H9 (cell line): ENCODE results near the gene RDH12. TPM values are rescaled to one million over a fixed set of nuclear protein-coding genes. Genes with fewer than 3 reads are reported as not detected.

ENCODE experiments used
- DNase-seq: peaks from one replicate; pipeline ENCODE4 v3.0.0-alpha.2; 2017
- H2AFZ ChIP-seq: one replicate; pipeline ENCODE4 v1.6.1; 2013; ENCODE audit warnings: mild to moderate bottlenecking, low read length, control low read depth, moderate library complexity
- H2AK5ac ChIP-seq: 2 replicates; pipeline ENCODE4 v1.6.1; 2013; ENCODE audit warnings: low read length, control low read depth, mixed read lengths; ENCODE audit not compliant: insufficient read length
- H2BK120ac ChIP-seq: one replicate; pipeline ENCODE4 v1.6.1; 2013; ENCODE audit warnings: low read depth, mild to moderate bottlenecking, low read length, control low read depth, inconsistent platforms; ENCODE audit not compliant: poor library complexity, severe bottlenecking
- H2BK12ac ChIP-seq: 2 replicates; pipeline ENCODE4 v1.6.1; 2013; ENCODE audit warnings: low read length, control low read depth, mixed read lengths, low read depth; ENCODE audit not compliant: insufficient read length
- H2BK15ac ChIP-seq: 2 replicates; pipeline ENCODE4 v1.6.1; 2013; ENCODE audit warnings: low read depth, low read length, control low read depth
- H2BK20ac ChIP-seq: one replicate; pipeline ENCODE4 v1.6.1; 2013; ENCODE audit warnings: low read depth, mild to moderate bottlenecking, low read length, control low read depth, inconsistent platforms; ENCODE audit not compliant: poor library complexity, severe bottlenecking
- H2BK5ac ChIP-seq: 2 replicates; pipeline ENCODE4 v1.6.1; 2013; ENCODE audit warnings: low read length, control low read depth, mixed read lengths; ENCODE audit not compliant: insufficient read length
- H3K14ac ChIP-seq: 2 replicates; pipeline ENCODE4 v1.6.1; 2013; ENCODE audit warnings: low read length, control low read depth; ENCODE audit not compliant: insufficient read depth
- H3K18ac ChIP-seq: 2 replicates; pipeline ENCODE4 v1.6.1; 2013; ENCODE audit warnings: low read depth, mild to moderate bottlenecking, mixed read lengths, low read length, control low read depth; ENCODE audit not compliant: insufficient read length
- H3K23ac ChIP-seq: 2 replicates; pipeline ENCODE4 v1.6.1; 2013; ENCODE audit warnings: low read length, control low read depth, mixed read lengths, low read depth; ENCODE audit not compliant: insufficient read length
- H3K23me2 ChIP-seq: 2 replicates; pipeline ENCODE4 v1.6.1; 2013; ENCODE audit warnings: low read depth, mild to moderate bottlenecking, mixed read lengths, low read length, control low read depth; ENCODE audit not compliant: insufficient read length, poor library complexity, severe bottlenecking
- H3K27ac ChIP-seq: 2 replicates; pipeline ENCODE4 v1.5.1; 2013; ENCODE audit warnings: low read length, control low read depth, mixed read lengths, low read depth; ENCODE audit not compliant: insufficient read length
- H3K27me3 ChIP-seq: 2 replicates; pipeline ENCODE4 v1.6.1; 2013; ENCODE audit warnings: low read length, control low read depth, inconsistent platforms; ENCODE audit not compliant: insufficient read depth
- H3K4ac ChIP-seq: 2 replicates; pipeline ENCODE4 v1.6.1; 2013; ENCODE audit warnings: low read depth, mild to moderate bottlenecking, control low read depth, inconsistent platforms, low read length, moderate library complexity
- H3K4me1 ChIP-seq: 2 replicates; pipeline ENCODE4 v1.6.1; 2013; ENCODE audit warnings: low read length, control low read depth, inconsistent platforms; ENCODE audit not compliant: insufficient read depth
- H3K4me2 ChIP-seq: 2 replicates; pipeline ENCODE4 v1.6.1; 2013; ENCODE audit warnings: low read length, control low read depth, mixed read lengths; ENCODE audit not compliant: insufficient read length, insufficient read depth
- H3K56ac ChIP-seq: 2 replicates; pipeline ENCODE4 v1.6.1; 2013; ENCODE audit warnings: low read depth, mild to moderate bottlenecking, mixed read lengths, low read length, control low read depth; ENCODE audit not compliant: insufficient read length
- H3K79me1 ChIP-seq: 2 replicates; pipeline ENCODE4 v1.6.1; 2013; ENCODE audit warnings: low read depth, mild to moderate bottlenecking, moderate library complexity, low read length, control low read depth, inconsistent platforms; ENCODE audit not compliant: insufficient read depth, poor library complexity, severe bottlenecking
- H3K79me2 ChIP-seq: 2 replicates; pipeline ENCODE4 v1.6.1; 2013; ENCODE audit warnings: low read length, control low read depth, inconsistent platforms; ENCODE audit not compliant: insufficient read depth
- H3K9ac ChIP-seq: 2 replicates; pipeline ENCODE4 v1.6.1; 2013; ENCODE audit warnings: low read length, control low read depth, mixed read lengths; ENCODE audit not compliant: insufficient read length; ENCODE audit errors: extremely low read depth
- H3K9me3 ChIP-seq: one replicate; pipeline ENCODE4 v1.6.1; 2013; ENCODE audit warnings: low read depth, low read length, inconsistent platforms; ENCODE audit not compliant: control insufficient read depth
- H3T11ph ChIP-seq: one replicate; pipeline ENCODE4 v1.6.1; 2013; ENCODE audit warnings: mild to moderate bottlenecking, low read length, control low read depth, inconsistent platforms
- H4K20me1 ChIP-seq: one replicate; pipeline ENCODE4 v1.6.1; 2013; ENCODE audit not compliant: control insufficient read depth, insufficient read length, insufficient read depth
- H4K5ac ChIP-seq: 2 replicates; pipeline ENCODE4 v1.6.1; 2013; ENCODE audit warnings: low read depth, mild to moderate bottlenecking, mixed read lengths, low read length, control low read depth; ENCODE audit not compliant: insufficient read length
- H4K8ac ChIP-seq: replicated peaks from 2 replicates; pipeline ENCODE4 v1.6.1; 2013; ENCODE audit warnings: low read length, control low read depth, mixed read lengths, low read depth; ENCODE audit not compliant: insufficient read length
- H4K91ac ChIP-seq: 2 replicates; pipeline ENCODE4 v1.6.1; 2013; ENCODE audit warnings: low read depth, mild to moderate bottlenecking, moderate library complexity, mixed read lengths, low read length, control low read depth; ENCODE audit not compliant: insufficient read length
- H3K27ac Mint-ChIP-seq, 3 experiments: 2 replicates in 2 of 3; 3 replicates in 1 of 3; pipeline ENCODE4 v1.8.0; 2020 to 2021; ENCODE audit warnings: mixed read lengths in 3 of 3, mild to moderate bottlenecking in 1 of 3, moderate library complexity in 1 of 3
- H3K27me3 Mint-ChIP-seq: 2 replicates; pipeline ENCODE4 v1.8.0; 2021; ENCODE audit warnings: low read depth, mild to moderate bottlenecking, moderate library complexity, mixed read lengths
- H3K36me3 Mint-ChIP-seq, 3 experiments: 2 replicates in 2 of 3; 3 replicates in 1 of 3; pipeline ENCODE4 v1.8.0; 2020 to 2021; ENCODE audit warnings: low read depth in 3 of 3, mixed read lengths in 3 of 3; ENCODE audit not compliant: insufficient read depth in 1 of 3
- H3K4me1 Mint-ChIP-seq, 2 experiments: 2 replicates each; pipeline ENCODE4 v1.8.0; 2020; ENCODE audit warnings: mixed read lengths in 2 of 2
- H3K4me3 Mint-ChIP-seq, 2 experiments: 2 replicates in 1 of 2; 3 replicates in 1 of 2; pipeline ENCODE4 v1.8.0; 2020 to 2021; ENCODE audit warnings: mild to moderate bottlenecking in 2 of 2, mixed read lengths in 2 of 2, moderate library complexity in 1 of 2
- H3K9me3 Mint-ChIP-seq, 2 experiments: 2 replicates in 1 of 2; 3 replicates in 1 of 2; pipeline ENCODE4 v1.8.0; 2020; ENCODE audit warnings: mild to moderate bottlenecking in 2 of 2, mixed read lengths in 2 of 2, moderate library complexity in 1 of 2
- WGBS: extraction: QIAGEN DNeasy Blood & Tissue Kit; methylation state at CpG from one replicate; pipeline ENCODE4 v1.1.7; 2013; ENCODE audit warnings: missing lambda C conversion rate, low lambda C conversion rate, mixed read lengths; ENCODE audit not compliant: insufficient read length; ENCODE audit errors: extremely low coverage; 5-methylcytosine and 5-hydroxymethylcytosine counted together
- total RNA-seq: library from RNA; stranded (reverse); gene quantifications from 2 replicates; pipeline ENCODE4 v1.2.1, GENCODE V29; 2021
- TF ChIP-seq, protein P1 (sequence below): fragments of 200-600 bp; sonication (generic); conservative IDR thresholded peaks from 3 replicates; pipeline ENCODE4 v1.8.0; 2021; ENCODE audit warnings: antibody characterized with exemption, mild to moderate bottlenecking

Gene RDH12
- total RNA-seq, 1 experiment from 2014 or later: 0.74 TPM

DNA sequence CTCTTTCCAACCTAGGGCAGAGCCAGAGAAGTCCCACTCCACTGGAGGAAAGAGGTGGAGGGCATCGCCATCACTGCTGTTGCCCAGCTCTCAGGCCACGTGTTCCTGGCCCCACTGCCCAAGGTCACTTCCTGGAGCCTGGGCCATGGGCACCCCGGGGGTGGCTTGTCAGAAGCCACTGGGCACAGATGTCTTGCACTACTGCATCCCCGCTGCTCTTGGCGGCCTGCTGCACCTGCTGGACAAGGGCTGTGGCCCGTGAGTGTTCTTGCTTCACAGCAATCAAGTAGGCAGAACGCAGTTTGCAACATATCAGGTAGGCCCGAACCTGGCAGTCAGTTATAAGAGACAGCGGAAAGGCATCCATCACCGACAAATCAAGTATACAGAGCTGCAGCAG lies 46.6 kb downstream of the RDH12 start:
- H3K27me3 ChIP-seq: no peaks in the 10 kb centered on the region
- no peaks in the 10 kb centered on the region for H3K9me3 Mint-ChIP-seq
- no peak overlapping the region for H3K23ac ChIP-seq
- no peak overlapping the region for H3T11ph ChIP-seq
- no peak overlapping the region for H3K18ac ChIP-seq
- no peaks in the 10 kb centered on the region for H4K20me1 ChIP-seq
- H3K4me1 Mint-ChIP-seq: no peaks in the 10 kb centered on the region
- DNase-seq: no peak
- no peak overlapping the region for H2BK15ac ChIP-seq
- no peaks in the 10 kb centered on the region for H3K79me1 ChIP-seq
- no peak overlapping the region for H2BK12ac ChIP-seq
- H4K8ac ChIP-seq: no peak overlapping the region
- H3K4me3 Mint-ChIP-seq: no peak overlapping the region
- no peak overlapping the region for H4K91ac ChIP-seq
- H3K36me3 Mint-ChIP-seq: peaks cover 28 to 50% (median 46%) of the 10 kb centered on the region in 3 experiments; a peak in 6 of 7 replicates
- H3K79me2 ChIP-seq: no peaks in the 10 kb centered on the region; the same call in 1 of the 2 replicates
- no peak overlapping the region for H3K27ac ChIP-seq
- H3K9ac ChIP-seq: no peak overlapping the region
- H2AFZ ChIP-seq: no peak overlapping the region
- no peak overlapping the region for H4K5ac ChIP-seq
- no peak overlapping the region for H3K27ac Mint-ChIP-seq
- H3K4ac ChIP-seq: no peak overlapping the region
- H3K56ac ChIP-seq: no peak overlapping the region
- H3K4me1 ChIP-seq: no peaks in the 10 kb centered on the region
- H3K23me2 ChIP-seq: no peaks in the 10 kb centered on the region
- no peak overlapping the region for H2BK5ac ChIP-seq
- H2AK5ac ChIP-seq: no peak overlapping the region
- H3K27me3 Mint-ChIP-seq: no peaks in the 10 kb centered on the region
- no peaks in the 10 kb centered on the region for H3K9me3 ChIP-seq
- no peak overlapping the region for H2BK20ac ChIP-seq
- H2BK120ac ChIP-seq: no peak overlapping the region
- H3K14ac ChIP-seq: no peak overlapping the region; the same call in 1 of the 2 replicates
- no CpG with 5 or more reads among the region's 10 CpGs for WGBS
- TF ChIP-seq, protein P1, sequence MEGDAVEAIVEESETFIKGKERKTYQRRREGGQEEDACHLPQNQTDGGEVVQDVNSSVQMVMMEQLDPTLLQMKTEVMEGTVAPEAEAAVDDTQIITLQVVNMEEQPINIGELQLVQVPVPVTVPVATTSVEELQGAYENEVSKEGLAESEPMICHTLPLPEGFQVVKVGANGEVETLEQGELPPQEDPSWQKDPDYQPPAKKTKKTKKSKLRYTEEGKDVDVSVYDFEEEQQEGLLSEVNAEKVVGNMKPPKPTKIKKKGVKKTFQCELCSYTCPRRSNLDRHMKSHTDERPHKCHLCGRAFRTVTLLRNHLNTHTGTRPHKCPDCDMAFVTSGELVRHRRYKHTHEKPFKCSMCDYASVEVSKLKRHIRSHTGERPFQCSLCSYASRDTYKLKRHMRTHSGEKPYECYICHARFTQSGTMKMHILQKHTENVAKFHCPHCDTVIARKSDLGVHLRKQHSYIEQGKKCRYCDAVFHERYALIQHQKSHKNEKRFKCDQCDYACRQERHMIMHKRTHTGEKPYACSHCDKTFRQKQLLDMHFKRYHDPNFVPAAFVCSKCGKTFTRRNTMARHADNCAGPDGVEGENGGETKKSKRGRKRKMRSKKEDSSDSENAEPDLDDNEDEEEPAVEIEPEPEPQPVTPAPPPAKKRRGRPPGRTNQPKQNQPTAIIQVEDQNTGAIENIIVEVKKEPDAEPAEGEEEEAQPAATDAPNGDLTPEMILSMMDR: no peak
- H3K4me2 ChIP-seq: no peak overlapping the region
